ENCODE data around the gene RNF32.

The RNF32 gene

GRCh38 chr7:156640257-156640948 is at the start of gene RNF32:
Gene RNF32, plus strand, starts transcription at chr7:156640774. Its CDS starts 3,104 bp downstream, at chr7:156643878.
- peak; percentile 89 for DNase-seq

DNA sequence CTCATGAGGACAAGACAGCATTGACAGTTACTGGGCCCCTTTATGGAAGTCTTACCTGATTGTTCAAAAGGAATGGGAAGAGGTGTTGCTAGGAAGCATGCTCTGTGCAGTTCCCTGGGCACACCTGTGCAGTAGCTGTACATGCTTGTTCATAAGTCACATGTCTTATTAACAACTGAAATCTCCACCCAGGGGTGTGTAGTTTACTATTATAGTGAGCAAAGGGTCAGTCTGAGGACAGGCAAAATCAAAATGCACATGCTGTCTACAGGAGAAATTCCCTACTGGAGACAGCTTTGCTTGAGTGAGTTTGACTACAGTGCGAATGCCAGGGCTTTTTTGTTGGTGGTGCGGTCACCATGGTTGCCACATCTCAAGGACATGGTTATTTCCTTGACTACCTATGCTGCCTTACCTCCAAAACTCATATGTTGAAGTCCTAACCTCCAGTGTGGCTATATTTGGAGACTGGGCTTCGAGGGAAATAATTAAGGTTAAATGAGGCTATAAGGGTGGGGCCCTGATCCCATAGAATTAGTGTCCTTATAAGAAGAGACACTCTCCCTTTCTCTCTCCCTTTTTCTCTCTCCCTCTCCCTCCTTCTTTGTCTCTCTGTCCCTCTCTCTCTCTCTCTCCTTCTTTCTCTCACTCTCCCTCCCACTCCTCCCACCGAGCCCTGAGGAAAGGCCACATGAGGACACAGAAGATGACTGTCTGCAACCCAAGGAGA is 48.3 kb upstream of the RNF32 start:
- DNase-seq = no peak

DNA sequence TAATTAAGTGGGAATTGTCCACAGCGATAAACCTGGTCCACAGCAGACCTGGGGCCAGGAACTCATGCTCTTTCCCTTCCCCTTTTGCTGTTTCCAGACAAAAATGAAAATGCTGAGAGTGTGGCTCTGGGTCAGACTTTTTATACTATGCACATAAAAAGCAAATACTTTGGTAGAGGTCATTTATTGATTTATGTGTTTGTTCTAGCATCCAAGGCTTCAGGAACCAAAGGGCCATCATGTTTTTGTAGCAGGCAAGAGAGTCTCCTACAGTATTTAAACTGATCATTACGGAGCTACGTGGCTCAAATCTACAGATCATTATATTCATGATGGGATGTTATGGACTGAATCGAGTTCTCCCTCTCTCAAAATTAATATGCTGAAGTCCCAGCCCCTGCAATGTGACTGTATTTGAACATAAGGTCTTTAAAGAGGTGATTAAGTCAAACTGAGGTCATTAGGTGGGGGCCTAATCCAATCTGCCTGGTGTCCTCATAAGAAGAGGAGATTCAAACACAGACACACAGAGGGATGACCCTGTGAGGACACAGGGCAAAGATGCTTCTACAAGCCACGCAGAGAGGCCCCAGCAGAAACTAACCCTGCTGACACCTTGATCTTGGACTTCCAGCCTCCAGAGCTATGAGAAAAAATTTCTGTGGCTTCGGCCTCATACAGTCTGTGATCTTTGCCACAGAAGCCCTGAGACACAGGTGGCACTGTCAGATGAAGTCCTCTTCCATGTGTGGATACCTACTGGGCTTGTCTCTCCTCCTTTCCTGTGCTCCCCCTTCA is 46.1 kb upstream of the RNF32 start:
- no peak for DNase-seq

- DNase-seq = no peak
Measured at GRCh38 chr7:156600496-156600895, 40.1 kb upstream of the RNF32 start.

GRCh38 chr7:156602283-156602682 is 38.3 kb upstream of the RNF32 start:
- no peak for DNase-seq

DNA sequence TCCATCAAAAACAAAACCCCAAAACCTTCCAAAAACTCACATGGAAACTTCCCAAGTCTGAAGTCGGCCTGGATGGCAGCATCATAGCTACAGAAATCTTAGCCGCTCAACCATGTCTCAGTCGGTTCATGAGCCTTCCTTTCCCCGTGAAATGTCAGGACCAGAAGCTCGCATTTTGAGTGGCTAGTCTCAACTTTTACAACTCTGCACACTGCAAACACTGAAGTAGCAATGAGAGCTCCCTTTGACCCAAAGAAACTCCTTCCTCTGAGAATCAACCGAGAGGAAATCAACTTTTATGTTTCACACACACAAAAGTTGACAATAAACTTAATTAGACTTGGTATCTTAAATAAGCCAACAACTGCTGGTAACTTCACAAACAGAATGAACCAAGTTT is 37.6 kb upstream of the RNF32 start:
- DNase-seq = no peak

DNA sequence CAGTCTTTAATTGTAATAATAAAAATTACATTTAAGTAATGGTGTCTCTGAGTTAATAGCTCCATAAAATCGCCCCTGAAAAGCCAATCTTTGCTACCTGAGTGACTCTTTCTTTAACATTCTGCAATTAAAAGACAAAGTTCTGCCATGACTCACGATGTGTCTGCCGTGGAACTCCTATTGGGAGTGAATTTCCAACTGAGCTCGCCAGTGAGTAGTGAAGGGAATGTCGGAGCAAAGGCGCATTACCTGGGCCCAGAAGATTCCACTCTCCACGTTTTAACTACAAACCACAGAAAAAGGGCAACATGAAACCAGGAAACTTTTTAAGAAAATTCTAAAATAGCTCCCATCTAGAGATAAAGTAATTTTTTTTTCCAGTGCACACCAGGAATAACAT is 36.9 kb upstream of the RNF32 start:
- no peak for DNase-seq

- DNase-seq = no peak
Measured at GRCh38 chr7:156604311-156604710, 36.3 kb upstream of the RNF32 start.

DNA sequence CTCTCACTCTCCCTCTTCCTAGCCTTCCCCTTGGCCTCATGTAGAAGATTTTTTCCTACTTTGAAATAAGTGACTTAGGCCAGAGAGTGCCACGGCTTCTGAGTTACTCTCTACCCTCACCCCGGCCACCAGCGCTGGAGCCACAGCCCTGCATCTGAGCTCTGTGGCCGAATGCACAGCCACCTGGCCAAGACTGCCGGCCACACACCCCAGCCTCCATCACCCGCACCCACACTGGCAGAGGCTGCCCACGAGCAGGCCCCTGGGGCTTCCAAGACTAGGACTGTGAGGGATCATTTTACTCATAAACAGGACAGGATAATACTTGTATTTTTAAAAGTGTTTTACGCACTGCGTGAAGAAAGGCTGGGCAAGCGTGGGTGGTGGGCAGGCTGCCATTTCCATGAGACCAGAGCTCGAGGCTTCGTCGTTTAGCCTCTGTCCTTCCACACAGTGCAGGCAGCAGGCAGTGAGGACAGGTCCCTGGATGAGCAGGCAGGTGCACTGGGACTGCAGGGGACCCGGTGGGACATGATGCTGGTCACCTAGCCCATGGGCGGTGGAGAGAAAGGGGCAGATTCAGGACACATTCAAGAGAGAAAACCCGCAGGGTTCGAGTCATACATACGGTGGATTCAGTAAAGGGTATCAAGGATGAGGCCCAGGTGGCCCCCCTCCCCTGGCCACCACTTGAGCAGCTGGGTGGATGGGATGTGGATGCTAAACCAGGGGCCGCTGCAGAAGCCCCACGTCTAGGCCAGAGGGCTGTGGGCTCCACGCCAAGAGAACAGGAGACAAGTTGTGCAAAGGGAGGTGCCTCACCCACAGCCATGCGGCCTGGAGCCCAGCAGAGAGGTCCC is 35.5 kb upstream of the RNF32 start:
- no peak for DNase-seq

GRCh38 chr7:156606135-156606534 is 34.4 kb upstream of the RNF32 start:
- no peak for DNase-seq

DNA sequence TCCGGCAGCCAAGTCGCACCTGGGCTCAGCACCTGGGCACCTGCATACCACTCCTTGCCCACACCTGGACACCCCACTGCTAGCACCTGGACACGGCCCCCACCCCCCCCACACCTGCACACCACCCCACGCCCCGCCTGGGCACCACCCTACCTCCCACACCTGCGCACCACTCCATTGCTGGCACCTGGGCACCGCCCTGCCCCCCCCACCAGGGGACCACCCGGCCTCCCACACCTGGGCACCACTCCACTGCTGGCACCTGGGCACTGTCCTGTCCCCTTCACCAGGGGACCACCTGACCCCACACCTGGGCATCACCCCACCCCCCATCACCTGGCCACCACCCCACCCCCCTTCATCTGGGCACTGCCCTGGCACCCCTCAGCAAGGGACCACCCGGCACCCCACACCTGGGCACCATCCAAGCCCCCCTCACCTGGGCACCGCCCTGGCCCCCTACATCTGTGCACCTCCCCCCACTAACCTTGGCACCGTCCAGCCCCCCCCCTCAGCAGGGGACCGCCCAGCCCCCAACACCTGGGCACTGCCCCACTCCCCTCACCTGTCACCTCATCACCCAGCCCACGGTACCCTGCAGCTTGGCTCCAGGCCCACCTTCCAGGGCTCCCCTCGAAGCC is 33.8 kb upstream of the RNF32 start:
- no peak for DNase-seq

DNA sequence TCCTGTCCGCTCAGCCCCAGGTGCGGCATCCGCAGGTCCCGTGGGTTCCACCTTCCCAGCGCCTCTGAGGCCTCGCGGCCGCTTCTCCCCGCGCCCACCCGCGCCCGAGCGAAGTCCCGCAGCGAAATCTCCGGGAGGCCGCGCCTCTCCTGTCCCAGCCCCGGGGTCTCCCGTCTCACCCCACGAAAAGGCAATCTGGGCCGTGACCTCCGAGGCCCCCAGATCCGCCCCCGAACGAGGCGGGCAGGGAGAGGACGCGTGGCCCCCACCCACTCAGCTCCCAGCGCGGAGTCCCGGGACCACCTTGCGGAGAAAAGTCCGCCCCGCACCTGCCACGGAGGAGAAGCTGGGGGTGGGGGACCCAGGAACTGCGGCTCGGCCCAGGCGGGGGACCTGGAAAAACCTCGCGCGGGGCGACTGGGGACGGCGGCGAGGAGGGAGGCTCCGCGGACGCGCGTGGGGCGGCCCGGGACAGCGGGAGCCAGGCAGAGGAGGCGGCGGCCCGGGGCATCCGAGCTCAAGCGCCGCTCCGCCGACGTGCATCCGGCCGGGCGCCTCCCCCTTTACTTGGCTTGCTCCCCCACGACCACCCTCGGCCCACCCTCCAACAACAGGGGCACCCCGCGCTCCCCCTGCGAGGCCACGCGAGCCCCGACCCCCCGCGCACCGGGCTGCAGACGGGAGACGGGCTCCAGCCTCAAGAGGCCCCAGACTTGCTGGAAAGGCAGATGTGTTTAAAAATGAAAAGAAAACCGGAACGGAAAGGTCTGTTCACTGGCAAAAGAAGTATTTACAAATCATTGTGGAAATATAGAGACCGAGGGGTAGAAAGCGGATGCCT is 33.0 kb upstream of the RNF32 start:
- DNase-seq = no peak

GRCh38 chr7:156608173-156608478 is 32.4 kb upstream of the RNF32 start:
- no peak for DNase-seq

GRCh38 chr7:156609010-156609877 is 31.3 kb upstream of the RNF32 start:
- no peak for DNase-seq

DNA sequence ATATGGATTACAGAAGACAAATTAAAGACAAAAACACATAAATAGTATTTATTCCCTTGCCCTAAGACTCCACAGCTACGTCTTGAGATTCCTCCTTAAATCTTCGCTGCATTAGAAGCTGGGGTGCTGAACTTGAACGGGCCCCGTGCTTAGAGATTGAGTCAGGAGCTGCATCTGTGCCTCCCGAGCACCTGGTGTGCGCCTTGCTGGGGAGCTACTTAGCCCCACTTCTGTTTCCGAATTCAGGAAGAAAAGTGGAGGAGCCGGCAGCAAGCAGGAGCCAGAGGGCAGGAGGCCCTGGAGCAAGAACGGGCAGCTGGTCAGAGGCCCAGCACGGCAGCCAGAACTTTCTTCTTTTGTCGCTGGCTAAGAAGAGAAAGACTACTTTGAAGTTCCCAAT is 30.4 kb upstream of the RNF32 start:
- DNase-seq = no peak

GRCh38 chr7:156610601-156611000 is 30.0 kb upstream of the RNF32 start:
- no peak for DNase-seq

- no peak for DNase-seq
Measured at GRCh38 chr7:156611014-156612010, 29.3 kb upstream of the RNF32 start.

GRCh38 chr7:156612930-156613329 is 27.6 kb upstream of the RNF32 start:
- DNase-seq = no peak
